Inflammatory macrophage treated with lipopolysaccharide for 4 hours (primary cell): ENCODE measurements around the gene USP15.

Source experiments
- DNase-seq: peaks from one replicate; pipeline ENCODE4 v3.0.0-alpha.2; 2020

USP15 gene

GRCh38 chr12:62259993-62260732 is at the start of gene USP15:
TSS of gene USP15 (plus strand) at chr12:62260404. CDS start at chr12:62260415, 11 bp downstream.
- peak; percentile 96 for DNase-seq

GRCh38 chr12:62210422-62210821 is 49.8 kb upstream of the USP15 start:
- DNase-seq = peak; percentile 69

GRCh38 chr12:62211510-62211909 is 48.7 kb upstream of the USP15 start:
- peak; percentile 72 for DNase-seq

- DNase-seq = peak; percentile 62
Measured at GRCh38 chr12:62214846-62215245, 45.4 kb upstream of the USP15 start.

- peak; percentile 93 for DNase-seq
Measured at GRCh38 chr12:62215506-62215905, 44.7 kb upstream of the USP15 start.

GRCh38 chr12:62217466-62218194 is 42.6 kb upstream of the USP15 start:
- peak; percentile 2 for DNase-seq

- DNase-seq = no peak
Measured at GRCh38 chr12:62221107-62221506, 39.1 kb upstream of the USP15 start.

GRCh38 chr12:62224601-62225000 is 35.6 kb upstream of the USP15 start:
- DNase-seq = no peak

- DNase-seq = no peak
Measured at GRCh38 chr12:62227091-62227490, 33.1 kb upstream of the USP15 start.

GRCh38 chr12:62230652-62231051 is 29.6 kb upstream of the USP15 start:
- no peak for DNase-seq

GRCh38 chr12:62232143-62232729 is 28.0 kb upstream of the USP15 start:
- no peak for DNase-seq

- no peak for DNase-seq
Measured at GRCh38 chr12:62233805-62234204, 26.4 kb upstream of the USP15 start.

GRCh38 chr12:62239571-62239970 is 20.6 kb upstream of the USP15 start:
- DNase-seq = no peak

GRCh38 chr12:62247281-62248045 is 12.7 kb upstream of the USP15 start:
- DNase-seq = no peak

GRCh38 chr12:62248873-62249272 is 11.3 kb upstream of the USP15 start:
- no peak for DNase-seq

- DNase-seq = no peak
Measured at GRCh38 chr12:62249419-62249818, 10.8 kb upstream of the USP15 start.

GRCh38 chr12:62250671-62251608 is 9.3 kb upstream of the USP15 start:
- DNase-seq = peak; percentile 91

- no peak for DNase-seq
Measured at GRCh38 chr12:62251609-62251958, 8.6 kb upstream of the USP15 start.

- peak; percentile 41 for DNase-seq
Measured at GRCh38 chr12:62252576-62252975, 7.6 kb upstream of the USP15 start.

- DNase-seq = no peak
Measured at GRCh38 chr12:62254967-62255366, 5.2 kb upstream of the USP15 start.

GRCh38 chr12:62256408-62257096 is 3.7 kb upstream of the USP15 start:
- DNase-seq = peak; percentile 90
